ENCODE measurements around the gene SPATA45. TPM values are rescaled to one million over a fixed set of nuclear protein-coding genes. Genes with fewer than 3 reads are reported as not detected.

The SPATA45 gene
- total and polyA plus RNA-seq, 12 donors: 0.39 to 0.56 TPM; not detected in 10

DNA sequence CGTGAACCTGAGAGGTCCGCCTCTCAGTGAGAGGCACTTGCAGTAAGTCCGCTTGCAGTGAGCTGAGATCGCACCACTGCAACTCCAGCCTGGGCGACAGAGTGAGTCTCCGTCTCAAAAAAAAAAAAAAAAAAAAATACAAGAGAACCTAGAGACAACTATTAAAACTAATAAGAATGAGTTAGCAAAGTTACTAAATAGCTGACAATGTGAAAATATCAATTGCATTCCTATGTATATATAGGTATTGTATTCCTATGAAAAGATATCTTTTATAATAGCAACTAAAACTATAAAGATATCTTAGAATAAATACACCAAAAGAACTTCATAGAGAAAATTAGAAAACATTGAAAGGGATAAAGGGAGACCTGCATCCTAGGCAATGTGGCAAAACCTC is 31.0 kb upstream of the SPATA45 start:
- Histone ChIP-seq H3K27ac (no peak overlapping the region), H3K36me3 (replicated peaks in 1 of 2) (peaks cover 0 to 16% of the 10 kb centered on the region in 2 donors), H3K4me3 (no peak overlapping the region), H3K9me3 (replicated peaks in 1 of 3) (no peaks in the 10 kb centered on the region), H3K4me1 (replicated peaks in 1 of 2) (no peaks in the 10 kb centered on the region), H3K27me3 (no peaks in the 10 kb centered on the region)
- WGBS, 4 donors: 88 to 99% (median 98%) methylated on average over 6 of the region's 6 CpGs
- no peak for TF ChIP-seq POLR2A (IDR thresholded peaks at IDR 0.05)
- TF ChIP-seq, protein P1, sequence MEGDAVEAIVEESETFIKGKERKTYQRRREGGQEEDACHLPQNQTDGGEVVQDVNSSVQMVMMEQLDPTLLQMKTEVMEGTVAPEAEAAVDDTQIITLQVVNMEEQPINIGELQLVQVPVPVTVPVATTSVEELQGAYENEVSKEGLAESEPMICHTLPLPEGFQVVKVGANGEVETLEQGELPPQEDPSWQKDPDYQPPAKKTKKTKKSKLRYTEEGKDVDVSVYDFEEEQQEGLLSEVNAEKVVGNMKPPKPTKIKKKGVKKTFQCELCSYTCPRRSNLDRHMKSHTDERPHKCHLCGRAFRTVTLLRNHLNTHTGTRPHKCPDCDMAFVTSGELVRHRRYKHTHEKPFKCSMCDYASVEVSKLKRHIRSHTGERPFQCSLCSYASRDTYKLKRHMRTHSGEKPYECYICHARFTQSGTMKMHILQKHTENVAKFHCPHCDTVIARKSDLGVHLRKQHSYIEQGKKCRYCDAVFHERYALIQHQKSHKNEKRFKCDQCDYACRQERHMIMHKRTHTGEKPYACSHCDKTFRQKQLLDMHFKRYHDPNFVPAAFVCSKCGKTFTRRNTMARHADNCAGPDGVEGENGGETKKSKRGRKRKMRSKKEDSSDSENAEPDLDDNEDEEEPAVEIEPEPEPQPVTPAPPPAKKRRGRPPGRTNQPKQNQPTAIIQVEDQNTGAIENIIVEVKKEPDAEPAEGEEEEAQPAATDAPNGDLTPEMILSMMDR (IDR thresholded peaks at IDR 0.05): no peak
- no peak for DNase-seq
- intact Hi-C loops (cut with DNase I): no loop called here

DNA sequence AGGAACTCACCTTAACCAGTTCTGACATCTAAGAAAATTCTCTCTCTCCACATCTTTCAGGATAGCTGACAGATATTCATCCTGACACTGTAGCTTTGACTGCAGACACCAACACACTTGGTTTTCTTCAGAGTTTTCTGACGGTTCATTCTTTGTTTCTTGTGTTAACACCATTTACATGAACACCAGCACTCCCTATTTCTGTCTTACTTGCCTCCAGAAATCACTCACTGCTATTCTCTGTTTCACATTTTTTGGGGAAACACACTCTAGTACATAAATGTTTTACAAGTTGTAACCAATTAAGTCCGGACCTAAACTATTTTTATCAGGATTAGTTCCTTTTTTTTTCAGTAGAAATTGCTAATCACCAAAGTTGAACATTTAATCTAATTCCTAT is 26.1 kb upstream of the SPATA45 start:
- H3K27me3 ChIP-seq: no peaks in the 10 kb centered on the region
- H3K4me1 ChIP-seq (replicated peaks in 1 of 2): no peaks in the 10 kb centered on the region
- intact Hi-C loops (cut with DNase I): no loop called here
- no peak overlapping the region for H3K4me3 ChIP-seq
- TF ChIP-seq POLR2A (IDR thresholded peaks at IDR 0.05): no peak
- TF ChIP-seq, protein P1 (IDR thresholded peaks at IDR 0.05): no peak
- no peak overlapping the region for H3K27ac ChIP-seq
- H3K36me3 ChIP-seq (replicated peaks in 1 of 2): peaks cover 0 to 28% of the 10 kb centered on the region in 2 donors
- H3K9me3 ChIP-seq (replicated peaks in 1 of 3): no peaks in the 10 kb centered on the region
- WGBS, 4 donors: 76 to 84% (median 77%) methylated on average over 2 of the region's 2 CpGs
- DNase-seq: no peak

DNA sequence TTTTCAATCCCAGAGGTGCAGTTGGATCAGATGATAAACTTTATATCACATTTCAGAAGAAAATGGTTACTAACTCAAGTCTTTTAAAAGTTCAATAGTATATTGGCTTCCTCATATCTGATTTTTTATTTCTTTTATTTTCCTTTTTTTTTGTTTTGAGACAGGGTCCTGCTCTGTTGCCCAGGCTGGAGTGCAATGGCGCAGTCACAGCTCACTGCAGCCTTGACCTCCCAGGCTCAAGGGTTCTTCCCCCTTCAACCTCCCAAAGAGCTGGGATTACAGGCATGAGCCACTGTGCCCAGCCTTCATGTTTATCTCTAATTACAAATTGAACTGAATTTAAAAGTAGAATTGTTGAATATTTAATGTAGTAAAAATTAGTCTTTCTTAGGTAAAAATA is 24.5 kb upstream of the SPATA45 start:
- 4 to 97% (median 92%) methylated on average over 1 of the region's 1 CpG for WGBS, 4 donors
- H3K36me3 ChIP-seq (replicated peaks in 1 of 2): peaks cover 0 to 28% of the 10 kb centered on the region in 2 donors

DNA sequence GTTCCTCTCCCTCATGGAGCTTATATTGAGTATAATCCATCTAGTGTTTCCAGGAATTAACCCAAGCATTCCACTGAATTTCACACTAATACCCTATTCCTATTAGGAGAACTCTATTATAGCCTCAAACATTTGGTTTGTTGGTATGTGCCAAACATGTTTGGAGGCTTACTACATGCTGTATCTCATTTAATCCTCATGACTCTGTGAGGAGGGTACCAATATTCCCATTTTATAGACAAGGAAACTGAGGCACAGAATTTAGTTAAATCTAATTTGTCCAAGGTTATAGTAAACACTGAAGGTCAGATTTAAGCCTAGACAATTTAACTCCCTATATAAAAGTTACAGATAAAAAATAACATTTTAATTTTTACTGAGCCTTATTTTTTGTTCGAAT is 19.7 kb upstream of the SPATA45 start:
- no peaks in the 10 kb centered on the region for H3K9me3 ChIP-seq (replicated peaks in 1 of 3)
- H3K4me1 ChIP-seq (replicated peaks in 1 of 2): no peaks in the 10 kb centered on the region
- WGBS, 4 donors: 96 to 99% (median 98%) methylated on average over 1 of the region's 1 CpG
- H3K36me3 ChIP-seq (replicated peaks in 1 of 2): peaks cover 0 to under 1% of the 10 kb centered on the region in 2 donors
- intact Hi-C loops (cut with DNase I): no loop called here
- no peak for TF ChIP-seq POLR2A (IDR thresholded peaks at IDR 0.05)
- TF ChIP-seq, protein P1 (IDR thresholded peaks at IDR 0.05): no peak
- H3K4me3 ChIP-seq: no peak overlapping the region
- no peaks in the 10 kb centered on the region for H3K27me3 ChIP-seq
- H3K27ac ChIP-seq: no peak overlapping the region
- no peak for DNase-seq

More for the DNA sequence above, 24.5 kb upstream of the SPATA45 start:
- H3K27ac ChIP-seq: no peak overlapping the region
- H3K27me3 ChIP-seq: no peaks in the 10 kb centered on the region
- DNase-seq: no peak
- TF ChIP-seq POLR2A (IDR thresholded peaks at IDR 0.05): no peak
- TF ChIP-seq, protein P1 (IDR thresholded peaks at IDR 0.05): no peak
- intact Hi-C loops (cut with DNase I): no loop called here
- no peaks in the 10 kb centered on the region for H3K9me3 ChIP-seq (replicated peaks in 1 of 3)
- no peaks in the 10 kb centered on the region for H3K4me1 ChIP-seq (replicated peaks in 1 of 2)
- no peak overlapping the region for H3K4me3 ChIP-seq
